GM23248 (cell line): ENCODE data around the gene RSF1. TPM values are rescaled to one million over a fixed set of nuclear protein-coding genes. Genes with fewer than 3 reads are reported as not detected.

Experiments used
- DNase-seq: peaks from one replicate; pipeline ENCODE4 v3.0.0-alpha.2; 2015
- H2AFZ ChIP-seq: fragments of 200-600 bp; sonication (generic); 2 replicates; pipeline ENCODE4 v1.6.1; 2016; ENCODE audit warnings: antibody characterized with exemption
- H3F3A ChIP-seq: fragments of 200-600 bp; sonication (generic); 2 replicates; pipeline ENCODE4 v1.6.1; 2016; ENCODE audit warnings: mild to moderate bottlenecking, antibody characterized with exemption, mixed run types; ENCODE audit not compliant: insufficient read depth
- H3K27ac ChIP-seq: fragments of 200-600 bp; sonication (generic); 2 replicates; pipeline ENCODE4 v1.5.1; 2016; ENCODE audit warnings: mild to moderate bottlenecking
- H3K27me3 ChIP-seq: fragments of 200-600 bp; sonication (generic); replicated peaks from 2 replicates; pipeline ENCODE4 v1.6.1; 2016; ENCODE audit warnings: mild to moderate bottlenecking; ENCODE audit not compliant: insufficient read depth
- H3K36me3 ChIP-seq: fragments of 200-600 bp; sonication (generic); 2 replicates; pipeline ENCODE4 v1.6.1; 2016; ENCODE audit warnings: low read depth, mild to moderate bottlenecking
- H3K4me1 ChIP-seq: fragments of 200-600 bp; sonication (generic); 2 replicates; pipeline ENCODE4 v1.6.1; 2016; ENCODE audit warnings: mild to moderate bottlenecking; ENCODE audit not compliant: insufficient read depth
- H3K4me2 ChIP-seq: fragments of 200-600 bp; sonication (generic); one replicate; pipeline ENCODE4 v1.6.1; 2016; ENCODE audit warnings: mild to moderate bottlenecking; ENCODE audit not compliant: unreplicated experiment
- H3K4me3 ChIP-seq: fragments of 200-600 bp; sonication (generic); 2 replicates; pipeline ENCODE4 v1.5.1; 2016; ENCODE audit warnings: mild to moderate bottlenecking
- H3K79me2 ChIP-seq: fragments of 200-600 bp; sonication (generic); 2 replicates; pipeline ENCODE4 v1.6.1; 2016; ENCODE audit warnings: mild to moderate bottlenecking; ENCODE audit not compliant: insufficient read depth
- H3K9ac ChIP-seq: fragments of 200-600 bp; sonication (generic); 2 replicates; pipeline ENCODE4 v1.6.1; 2016; ENCODE audit warnings: mild to moderate bottlenecking
- H3K9me2 ChIP-seq: fragments of 200-600 bp; sonication (generic); 2 replicates; pipeline ENCODE4 v1.6.1; 2016; ENCODE audit warnings: mixed run types, mild to moderate bottlenecking, moderate library complexity; ENCODE audit not compliant: insufficient read depth
- H3K9me3 ChIP-seq: fragments of 200-600 bp; sonication (generic); one replicate; pipeline ENCODE4 v1.6.1; 2017; ENCODE audit warnings: low read depth
- H4K20me1 ChIP-seq: fragments of 200-600 bp; sonication (generic); 2 replicates; pipeline ENCODE4 v1.6.0; 2016; ENCODE audit not compliant: insufficient read depth
- EZH2 ChIP-seq: fragments of 200-600 bp; sonication (generic); IDR thresholded peaks from 2 replicates; pipeline ENCODE4 v1.6.1; 2018; ENCODE audit warnings: antibody characterized with exemption, mild to moderate bottlenecking; ENCODE audit not compliant: insufficient read depth, poor library complexity, severe bottlenecking
- EZH2phosphoT487 ChIP-seq: fragments of 200-600 bp; sonication (generic); IDR thresholded peaks from 2 replicates; pipeline ENCODE4 v1.6.1; 2018; ENCODE audit warnings: antibody characterized with exemption, moderate library complexity, mild to moderate bottlenecking, low read depth; ENCODE audit not compliant: insufficient read depth
- WGBS, 2 experiments: methylation state at CpG; one replicate each; pipeline ENCODE4 v1.1.6; 2015 to 2017; ENCODE audit warnings: low lambda C conversion rate in 2 of 2, low coverage in 1 of 2; ENCODE audit errors: missing lambda C conversion rate in 2 of 2; 5-methylcytosine and 5-hydroxymethylcytosine counted together
- in situ Hi-C: fragments of 300-500 bp; cut with MboI; formaldehyde crosslinking; loops from 2 replicates; pipeline ENCODE4 v1.15.0; 2020
- polyA plus RNA-seq: library from polyadenylated mRNA; unstranded; fragments of >200 nt; fragmentation: Nextera tagmentation; extraction: Ambion mirVana; gene quantifications from 2 replicates; pipeline ENCODE4 v1.2.1, GENCODE V29; 2016
- total RNA-seq: library from RNA; depleted of rRNA; stranded (reverse); fragments of >200 nt; shearing (Covaris generic); gene quantifications from 2 replicates; pipeline ENCODE4 v1.2.3, GENCODE V29; 2014

The RSF1 gene
- total and polyA plus RNA-seq, 2 experiments from 2014 or later = 39.0 to 48.2 TPM

GRCh38 chr11:77771135-77771534, 49.4 kb downstream of the RSF1 start:
- in situ Hi-C loops = no loop called here
- Histone ChIP-seq H4K20me1 (peaks cover 14% of the 10 kb centered on the region; the same call in 1 of the 2 replicates), H3F3A (no peaks in the 10 kb centered on the region), H3K36me3 (no peaks in the 10 kb centered on the region), H2AFZ (no peak overlapping the region), H3K4me3 (no peak overlapping the region), H3K27me3 (no peaks in the 10 kb centered on the region), H3K4me2 (no peak overlapping the region), H3K79me2 (peaks cover 98% of the 10 kb centered on the region), H3K4me1 (peaks cover 5% of the 10 kb centered on the region; the same call in 1 of the 2 replicates), H3K27ac (no peak overlapping the region), H3K9ac (no peak overlapping the region), H3K9me3 (no peaks in the 10 kb centered on the region), H3K9me2 (no peaks in the 10 kb centered on the region)
- DNase-seq = no peak
- 93% methylated on average over 4 of the region's 4 CpGs for WGBS, 2 experiments
- TF ChIP-seq EZH2 = no peak
- no peak for TF ChIP-seq EZH2phosphoT487

GRCh38 chr11:77770629-77771028, 49.9 kb downstream of the RSF1 start:
- Histone ChIP-seq H3K79me2 (peaks cover 98% of the 10 kb centered on the region), H3K36me3 (no peaks in the 10 kb centered on the region), H3K9me2 (no peaks in the 10 kb centered on the region), H3K4me3 (no peak overlapping the region), H3K9me3 (no peaks in the 10 kb centered on the region), H3K4me1 (peaks cover 5% of the 10 kb centered on the region; the same call in 1 of the 2 replicates), H3K27ac (no peak overlapping the region), H2AFZ (no peak overlapping the region), H3K4me2 (no peak overlapping the region), H3K27me3 (no peaks in the 10 kb centered on the region), H4K20me1 (peaks cover 10% of the 10 kb centered on the region; the same call in 1 of the 2 replicates), H3K9ac (no peak overlapping the region), H3F3A (no peaks in the 10 kb centered on the region)
- in situ Hi-C loops = no loop called here
- DNase-seq = no peak
- TF ChIP-seq EZH2phosphoT487 = no peak
- TF ChIP-seq EZH2 = no peak

- H3K27me3 ChIP-seq = no peaks in the 10 kb centered on the region
- no peak overlapping the region for H3K4me2 ChIP-seq
- H3K27ac ChIP-seq = no peak overlapping the region
- in situ Hi-C loops = no loop called here
- no peaks in the 10 kb centered on the region for H3K9me2 ChIP-seq
- H3K9ac ChIP-seq = no peak overlapping the region
- H3K9me3 ChIP-seq = no peaks in the 10 kb centered on the region
- peaks cover 17% of the 10 kb centered on the region for H3K36me3 ChIP-seq
- H4K20me1 ChIP-seq = no peaks in the 10 kb centered on the region; the same call in 1 of the 2 replicates
- no peak for DNase-seq
- TF ChIP-seq EZH2 (no peak), EZH2phosphoT487 (no peak)
- peaks cover 92% of the 10 kb centered on the region for H3K79me2 ChIP-seq
- H3F3A ChIP-seq = 0 out of 2 replicates have a peak, but pooled peaks cover 4% of the 10 kb centered on the region
- H3K4me3 ChIP-seq = no peak overlapping the region
- no peak overlapping the region for H2AFZ ChIP-seq
- H3K4me1 ChIP-seq = no peaks in the 10 kb centered on the region
Observed at GRCh38 chr11:77762426-77762825, 58.1 kb downstream of the RSF1 start.

GRCh38 chr11:77761491-77761890, 59.0 kb downstream of the RSF1 start:
- H2AFZ ChIP-seq = no peak overlapping the region
- H4K20me1 ChIP-seq = no peaks in the 10 kb centered on the region; the same call in 1 of the 2 replicates
- 0 out of 2 replicates have a peak, but pooled peaks cover 4% of the 10 kb centered on the region for H3F3A ChIP-seq
- peaks cover 4% of the 10 kb centered on the region; the same call in 1 of the 2 replicates for H3K4me1 ChIP-seq
- H3K79me2 ChIP-seq = peaks cover 92% of the 10 kb centered on the region
- no peak overlapping the region for H3K4me2 ChIP-seq
- in situ Hi-C loops = no loop called here
- H3K4me3 ChIP-seq = no peak overlapping the region
- H3K9ac ChIP-seq = no peak overlapping the region
- no peaks in the 10 kb centered on the region for H3K27me3 ChIP-seq
- WGBS, 2 experiments = 74 to 84% methylated on average over 2 to 3 of the region's 3 CpGs
- no peaks in the 10 kb centered on the region for H3K9me2 ChIP-seq
- no peaks in the 10 kb centered on the region for H3K9me3 ChIP-seq
- H3K36me3 ChIP-seq = peaks cover 17% of the 10 kb centered on the region
- TF ChIP-seq EZH2phosphoT487 (no peak), EZH2 (no peak)
- H3K27ac ChIP-seq = no peak overlapping the region
- no peak for DNase-seq

- 32 to 44% methylated on average over 2 of the region's 2 CpGs for WGBS, 2 experiments
- TF ChIP-seq EZH2phosphoT487 = no peak
- no peak for TF ChIP-seq EZH2
- Histone ChIP-seq H2AFZ (no peak overlapping the region), H3F3A (0 out of 2 replicates have a peak, but pooled peaks cover 4% of the 10 kb centered on the region), H4K20me1 (no peaks in the 10 kb centered on the region; the same call in 1 of the 2 replicates), H3K27me3 (no peaks in the 10 kb centered on the region), H3K4me3 (no peak overlapping the region), H3K27ac (no peak overlapping the region), H3K9me2 (no peaks in the 10 kb centered on the region), H3K4me2 (no peak overlapping the region), H3K9ac (no peak overlapping the region), H3K36me3 (peaks cover 15% of the 10 kb centered on the region), H3K9me3 (no peaks in the 10 kb centered on the region), H3K4me1 (peaks cover 7% of the 10 kb centered on the region; the same call in 1 of the 2 replicates), H3K79me2 (peaks cover 88% of the 10 kb centered on the region)
- no peak for DNase-seq
- in situ Hi-C loops = no loop called here
Observed at GRCh38 chr11:77758331-77758730, 62.2 kb downstream of the RSF1 start.
